Endothelial cell of umbilical vein (primary cell): ENCODE measurements around the gene TGDS. TPM values are rescaled to one million over a fixed set of nuclear protein-coding genes. Genes with fewer than 3 reads are reported as not detected.

Source experiments
- BruUV-seq: library from RNA; stranded (reverse); fragments of 400-500 nt; replicated peaks from 2 replicates; lab custom pipeline; 2021; lab: Mats Ljungman, UMichigan
- CTCF ChIA-PET: fragments of 300-600, 350-600 bp; sonication (Branson Sonifier 250); formaldehyde crosslinking; loops from one replicate; lab custom pipeline; 2021; ENCODE audit warnings: antibody characterized with exemption, inconsistent platforms; lab: Charles Lee
- POLR2A ChIA-PET: fragments of 300-600, 350-600 bp; sonication (Branson Sonifier 250); formaldehyde crosslinking; loops from one replicate; lab custom pipeline; 2021; ENCODE audit warnings: antibody characterized with exemption, inconsistent platforms; lab: Charles Lee
- DNase-seq: peaks from one replicate; pipeline ENCODE4 v3.0.0-alpha.2; 2011; ENCODE audit warnings: low read depth, low spot score
- FAIRE-seq: peaks from 2 replicates; lab custom pipeline; 2011; peaks lifted over from hg19 to GRCh38; lab: Jason Lieb, UNC
- H2AFZ ChIP-seq: 2 replicates; pipeline ENCODE4 v1.6.0; 2012; ENCODE audit warnings: low read depth, low read length, control low read depth, inconsistent platforms
- H3K27ac ChIP-seq: 2 replicates; pipeline ENCODE4 v1.5.1; 2011; ENCODE audit warnings: low read depth, mild to moderate bottlenecking, control low read depth, low read length, moderate library complexity; ENCODE audit not compliant: insufficient read depth
- H3K27me3 ChIP-seq, 2 experiments: 2 replicates each; pipeline versions ENCODE4 v1.6.0 to v1.6.1; 2011; ENCODE audit warnings: low read length in 2 of 2, mixed read lengths in 1 of 2; ENCODE audit not compliant: control insufficient read depth in 2 of 2, insufficient read depth in 2 of 2
- H3K36me3 ChIP-seq, 2 experiments: 2 replicates in 1 of 2; 3 replicates in 1 of 2; pipeline ENCODE4 v1.5.1; 2011; ENCODE audit warnings: low read length in 2 of 2, mild to moderate bottlenecking in 1 of 2, moderate library complexity in 1 of 2; ENCODE audit not compliant: control insufficient read depth in 2 of 2, insufficient read depth in 2 of 2; ENCODE audit errors: extremely low read depth in 1 of 2
- H3K4me1 ChIP-seq: 3 replicates; pipeline ENCODE4 v1.5.1; 2011; ENCODE audit warnings: mild to moderate bottlenecking, low read length; ENCODE audit not compliant: control insufficient read depth, insufficient read depth; ENCODE audit errors: extremely low read depth
- H3K4me2 ChIP-seq: 2 replicates; pipeline ENCODE4 v1.6.1; 2011; ENCODE audit warnings: low read length, control low read depth, mixed read lengths; ENCODE audit not compliant: insufficient read depth
- H3K4me3 ChIP-seq, 3 experiments: fragments of 200-600 bp in 1 of 3; sonication (generic), shearing (Covaris generic) in 1 of 3; replicated peaks in 1 of 3; 2 replicates each; pipeline ENCODE4 v1.5.1; 2011 to 2016; ENCODE audit warnings: control low read depth in 3 of 3, low read length in 3 of 3, mild to moderate bottlenecking in 2 of 3, inconsistent platforms in 1 of 3, low read depth in 1 of 3, moderate library complexity in 1 of 3; ENCODE audit not compliant: insufficient read depth in 1 of 3
- H3K79me2 ChIP-seq: 2 replicates; pipeline ENCODE4 v1.6.0; 2012; ENCODE audit warnings: low read length, inconsistent platforms; ENCODE audit not compliant: control insufficient read depth, insufficient read depth
- H3K9ac ChIP-seq: replicated peaks from 2 replicates; pipeline ENCODE3; 2011; ENCODE audit warnings: low read length, control low read depth; ENCODE audit not compliant: insufficient read depth; ENCODE audit errors: extremely low read depth
- H3K9me1 ChIP-seq: replicated peaks from 3 replicates; pipeline ENCODE4 v1.6.0; 2011; ENCODE audit warnings: mild to moderate bottlenecking, low read length; ENCODE audit not compliant: control insufficient read depth, insufficient read depth; ENCODE audit errors: extremely low read depth
- H3K9me3 ChIP-seq: replicated peaks from 2 replicates; pipeline ENCODE4 v1.5.1; 2012; ENCODE audit warnings: low read length, inconsistent platforms; ENCODE audit not compliant: control insufficient read depth, insufficient read depth
- H4K20me1 ChIP-seq: replicated peaks from 2 replicates; pipeline ENCODE3; 2011; ENCODE audit warnings: mild to moderate bottlenecking, low read length; ENCODE audit not compliant: control insufficient read depth, insufficient read depth; ENCODE audit errors: extremely low read depth
- CTCF ChIP-seq, 2 donors: IDR thresholded peaks; 1 replicate in 1 of 2; 2 replicates in 1 of 2; pipeline ENCODE4 v1.5.1; 2011; ENCODE audit warnings: low read length in 2 of 2, mild to moderate bottlenecking in 2 of 2, moderate library complexity in 2 of 2, control low read depth in 1 of 2, inconsistent platforms in 1 of 2, low read depth in 1 of 2; ENCODE audit not compliant: insufficient read depth in 1 of 2; ENCODE audit errors: extremely low read depth in 1 of 2
- EZH2 ChIP-seq: IDR thresholded peaks from 2 replicates; pipeline ENCODE4 v1.6.1; 2012; ENCODE audit warnings: borderline replicate concordance, low read depth, mild to moderate bottlenecking, moderate library complexity, low read length, inconsistent platforms; ENCODE audit not compliant: severe bottlenecking
- JUN ChIP-seq: IDR thresholded peaks from 2 replicates; pipeline ENCODE4 v1.6.1; 2011; ENCODE audit warnings: borderline replicate concordance, low read depth; ENCODE audit not compliant: insufficient read length, insufficient read depth
- MYC ChIP-seq: IDR thresholded peaks from one replicate; pipeline ENCODE4 v1.6.1; 2011; ENCODE audit warnings: mild to moderate bottlenecking, low read depth, low read length
- POLR2A ChIP-seq: IDR thresholded peaks from 2 replicates; pipeline ENCODE4 v1.6.1; 2012; ENCODE audit warnings: low read depth, mild to moderate bottlenecking, control low read depth, low read length
- POLR2AphosphoS5 ChIP-seq: IDR thresholded peaks from 2 replicates; pipeline ENCODE4 v1.6.1; 2012; ENCODE audit warnings: low read depth, mild to moderate bottlenecking, control low read depth, low read length, moderate library complexity; ENCODE audit not compliant: insufficient read depth
- dilution Hi-C: fragments of 300-500 bp; cut with MboI; formaldehyde crosslinking; loops from one replicate; pipeline ENCODE4 v1.15.0; 2019; ENCODE audit warnings: low sequenced_read_pairs; ENCODE audit not compliant: extremely low pct_ligation_motif_present
- intact Hi-C: fragments of 100-400 bp; cut with micrococcal nuclease; formaldehyde crosslinking; loops from one replicate; pipeline ENCODE4 v1.10.0; 2022
- polyA plus RNA-seq, 4 experiments: library from polyadenylated mRNA; depleted of rRNA in 3 of 4; stranded (reverse) in 3 of 4; unstranded in 1 of 4; fragments of >200 nt; gene quantifications; 2 replicates each; pipeline versions ENCODE4 v1.2.1 to v1.2.3, GENCODE V29; 2011 to 2012; ENCODE audit warnings: missing spikeins in 1 of 4
- total RNA-seq: library from RNA; stranded (reverse); gene quantifications from 2 replicates; pipeline ENCODE4 v1.2.3, GENCODE V29; 2021
- TF ChIP-seq, protein P1 (sequence below): IDR thresholded peaks from 2 replicates; pipeline ENCODE4 v1.6.1; 2011; ENCODE audit not compliant: insufficient read depth, insufficient read length

The TGDS gene
- total and polyA plus RNA-seq, 2 donors (not counting 3 experiments of a cell fraction or from before 2014, with no cell fraction given) = 7.3 to 9.3 TPM

GRCh38 chr13:94617389-94618000 is 21.5 kb upstream of the TGDS start:
- FAIRE-seq (no peak), DNase-seq (peak; percentile 46)
- Histone ChIP-seq H4K20me1 (no peaks in the 10 kb centered on the region), H3K4me1 (peaks cover 6% of the 10 kb centered on the region), H3K9me1 (no peaks in the 10 kb centered on the region), H3K79me2 (no peaks in the 10 kb centered on the region), H3K4me3 (no peak overlapping the region), H3K36me3 (peaks cover 2 to 3% of the 10 kb centered on the region in 2 experiments), H3K4me2 (no peak overlapping the region), H2AFZ (no peak overlapping the region), H3K27me3 (no peaks in the 10 kb centered on the region), H3K27ac (no peak overlapping the region), H3K9me3 (no peaks in the 10 kb centered on the region), H3K9ac (no peak overlapping the region)
- TF ChIP-seq CTCF (IDR thresholded peaks at IDR 0.05; ENCODE audit: extremely low read depth in 1 of 2, insufficient read depth in 1 of 2, low read depth in 1 of 2, low read length in 2 of 2) = peak; percentile 30 to 34
- TF ChIP-seq, protein P1, sequence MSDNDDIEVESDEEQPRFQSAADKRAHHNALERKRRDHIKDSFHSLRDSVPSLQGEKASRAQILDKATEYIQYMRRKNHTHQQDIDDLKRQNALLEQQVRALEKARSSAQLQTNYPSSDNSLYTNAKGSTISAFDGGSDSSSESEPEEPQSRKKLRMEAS = no peak
- ChIA-PET POLR2A (interaction anchor here (0.6 kb wide), 1 partner anchor 749 kb away, joined by 4 read pairs; no protein-coding TSS in a partner anchor), CTCF (interaction anchor here (0.5 to 9.5 kb wide), 35 partner anchors 9 to 787 kb away, joined by 3 to 415 read pairs (median 5); partner anchors contain the start of genes GPR180 and TGDS)
- dilution Hi-C loops = no loop called here
- intact Hi-C loops = loop anchor here (1.0 to 2.0 kb wide), 3 partner anchors 43 to 255 kb away; no protein-coding TSS in a partner anchor
- BruUV-seq = no TSS peak

DNA sequence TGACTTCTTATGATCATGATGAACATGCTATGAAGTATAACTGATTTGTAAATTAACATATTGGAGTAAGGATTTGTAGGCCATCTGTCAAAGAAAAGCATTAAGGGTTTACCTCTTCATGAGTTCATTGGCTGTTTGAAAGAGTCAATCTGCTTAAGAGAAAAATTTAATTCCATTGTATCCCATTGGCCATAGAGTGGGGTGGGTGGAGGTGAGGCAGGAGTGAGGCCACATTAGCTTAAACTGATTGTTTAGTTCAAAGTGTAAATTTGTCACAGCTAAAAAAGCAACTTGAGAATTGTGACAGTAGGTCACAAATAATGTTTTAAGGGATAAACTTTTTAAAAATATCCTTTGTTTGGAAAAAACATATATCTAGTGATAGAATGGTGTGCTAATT is 17.1 kb upstream of the TGDS start:
- TF ChIP-seq POLR2AphosphoS5 = no peak
- TF ChIP-seq POLR2A = no peak
- TF ChIP-seq JUN = no peak
- no peak for TF ChIP-seq MYC
- no peak for TF ChIP-seq EZH2
- dilution Hi-C loops (no loop called here), intact Hi-C loops (no loop called here)
- no peak overlapping the region for H2AFZ ChIP-seq
- H3K9me3 ChIP-seq = no peaks in the 10 kb centered on the region
- CTCF ChIA-PET = interaction anchor here (1.0 kb wide), 1 partner anchor 178 kb away, joined by 5 read pairs; no protein-coding TSS in a partner anchor
- H3K27me3 ChIP-seq = no peaks in the 10 kb centered on the region
- H3K36me3 ChIP-seq = peaks cover 4 to 6% of the 10 kb centered on the region in 2 experiments
- H3K79me2 ChIP-seq = peaks cover 2% of the 10 kb centered on the region
- DNase-seq (no peak), FAIRE-seq (no peak)
- peaks cover 6% of the 10 kb centered on the region for H3K4me1 ChIP-seq
- no peak overlapping the region for H3K4me3 ChIP-seq
- no peak overlapping the region for H3K27ac ChIP-seq
- no peaks in the 10 kb centered on the region for H4K20me1 ChIP-seq
- POLR2A ChIA-PET = no interaction called here
- H3K9ac ChIP-seq = no peak overlapping the region
- no peak overlapping the region for H3K4me2 ChIP-seq
- no TSS peak for BruUV-seq
- no peaks in the 10 kb centered on the region for H3K9me1 ChIP-seq
